ENCODE measurements around the gene ADAM10. TPM values are rescaled to one million over a fixed set of nuclear protein-coding genes. Genes with fewer than 3 reads are reported as not detected.

Gene ADAM10
- total RNA-seq, 1 donor from 2014 or later = 106 TPM

GRCh38 chr15:58555162-58556027 lies 194.1 kb downstream of the ADAM10 start:
- DNase-seq (ENCODE audit: low read depth) = no peak

GRCh38 chr15:58554758-58555157 lies 194.7 kb downstream of the ADAM10 start:
- H3K4me3 ChIP-seq (ENCODE audit: low read depth, low read length) = no peak overlapping the region
- DNase-seq (ENCODE audit: low read depth) = no peak
- TF ChIP-seq CTCF (conservative IDR thresholded peaks at IDR 0.05; ENCODE audit: low read depth, low read length) = no peak

More at GRCh38 chr15:58555162-58556027, 194.1 kb downstream of the ADAM10 start:
- no peak for TF ChIP-seq CTCF (conservative IDR thresholded peaks at IDR 0.05; ENCODE audit: low read depth, low read length)
- H3K4me3 ChIP-seq (ENCODE audit: low read depth, low read length) = no peak overlapping the region

- no peak for TF ChIP-seq CTCF (conservative IDR thresholded peaks at IDR 0.05; ENCODE audit: low read depth, low read length)
- H3K4me3 ChIP-seq (ENCODE audit: low read depth, low read length) = no peak overlapping the region
- DNase-seq (ENCODE audit: low read depth) = no peak
These were observed 196.1 kb downstream of the ADAM10 start for GRCh38 chr15:58553365-58553918.

GRCh38 chr15:58552505-58553364 lies 196.8 kb downstream of the ADAM10 start:
- DNase-seq (ENCODE audit: low read depth) = no peak

GRCh38 chr15:58551764-58552504 lies 197.6 kb downstream of the ADAM10 start:
- no peak overlapping the region for H3K4me3 ChIP-seq (ENCODE audit: low read depth, low read length)
- no peak for TF ChIP-seq CTCF (conservative IDR thresholded peaks at IDR 0.05; ENCODE audit: low read depth, low read length)
- DNase-seq (ENCODE audit: low read depth) = peak; percentile 19

More at GRCh38 chr15:58552505-58553364, 196.8 kb downstream of the ADAM10 start:
- no peak overlapping the region for H3K4me3 ChIP-seq (ENCODE audit: low read depth, low read length)
- TF ChIP-seq CTCF (conservative IDR thresholded peaks at IDR 0.05; ENCODE audit: low read depth, low read length) = no peak

- no peak for TF ChIP-seq CTCF (conservative IDR thresholded peaks at IDR 0.05; ENCODE audit: low read depth, low read length)
- DNase-seq (ENCODE audit: low read depth) = no peak
- no peak overlapping the region for H3K4me3 ChIP-seq (ENCODE audit: low read depth, low read length)
These were observed 198.3 kb downstream of the ADAM10 start for GRCh38 chr15:58551084-58551763.

Data from epithelial cell of proximal tubule (primary cell).